K562 (cell line): Measurements from ENCODE around the gene CACNA1A.
"Not testable (repeated sequence)": the region's sequence is repeated elsewhere in the genome, so short reads cannot be mapped to it uniquely, and the experiment has no call there.

Experiments used
- CEBPB ChIP-seq: fragments of 450-650 bp; IDR thresholded peaks from 2 replicates; pipeline ENCODE4 v1.6.1; 2016; ENCODE audit warnings: missing genetic modification characterization, missing compliant biosample characterization
- FOXA3 ChIP-seq, 2 experiments: fragments of 450-650 bp in 1 of 2; sonication (generic) in 1 of 2; formaldehyde crosslinking; IDR thresholded peaks in 1 of 2; conservative IDR thresholded peaks in 1 of 2; 2 replicates each; pipeline versions ENCODE4 v1.4.0 to v1.8.0; 2020 to 2022; ENCODE audit warnings: mild to moderate bottlenecking in 2 of 2, missing genetic modification reagents in 1 of 2
- FOXK2 ChIP-seq, 2 experiments: fragments of 450-650 bp; IDR thresholded peaks in 1 of 2; conservative IDR thresholded peaks in 1 of 2; 2 replicates each; pipeline ENCODE4 v1.6.1; 2016; ENCODE audit warnings: low read depth in 2 of 2, mild to moderate bottlenecking in 1 of 2
- MXI1 ChIP-seq: IDR thresholded peaks from 2 replicates; pipeline ENCODE4 v1.6.1; 2011; ENCODE audit warnings: low read depth, mild to moderate bottlenecking, improper control_type of control experiment, low read length
- PHF20 ChIP-seq: fragments of 450-650 bp; IDR thresholded peaks from 2 replicates; pipeline ENCODE4 v1.6.1; 2018; ENCODE audit not compliant: partially characterized antibody
- POLR2AphosphoS5 ChIP-seq: IDR thresholded peaks from 2 replicates; pipeline ENCODE4 v1.6.1; 2011; ENCODE audit warnings: mild to moderate bottlenecking, low read depth, low read length, moderate library complexity; ENCODE audit not compliant: control insufficient read depth, insufficient read depth
- RB1 ChIP-seq: fragments of 450-650 bp; IDR thresholded peaks from 2 replicates; pipeline ENCODE4 v1.6.1; 2017; ENCODE audit warnings: low read depth, mild to moderate bottlenecking
- ZNF23 ChIP-seq: fragments of 250-450 bp; sonication (Bioruptor Pico); IDR thresholded peaks from 2 replicates; pipeline ENCODE4 v1.4.0; 2020; ENCODE audit warnings: mild to moderate bottlenecking
- ZNF263 ChIP-seq: sonication (generic); formaldehyde crosslinking; IDR thresholded peaks from 2 replicates; pipeline ENCODE4 v1.8.0; 2022; ENCODE audit warnings: mild to moderate bottlenecking, missing genetic modification reagents, borderline replicate concordance
- ZNF561 ChIP-seq: fragments of 450-650 bp; formaldehyde crosslinking; conservative IDR thresholded peaks from 2 replicates; pipeline ENCODE4 v1.4.0; 2020; ENCODE audit warnings: mild to moderate bottlenecking, moderate library complexity
- TF ChIP-seq, protein P1 (sequence below), 3 experiments: IDR thresholded peaks in 2 of 3; conservative IDR thresholded peaks in 1 of 3; 2 replicates each; pipeline ENCODE4 v1.5.1; 2011 to 2012; ENCODE audit warnings: low read length in 3 of 3, mild to moderate bottlenecking in 3 of 3, control low read depth in 2 of 3, improper control_type of control experiment in 1 of 3, inconsistent platforms in 1 of 3, low read depth in 1 of 3, mixed read lengths in 1 of 3, moderate library complexity in 1 of 3; ENCODE audit not compliant: insufficient read depth in 2 of 3

DNA sequence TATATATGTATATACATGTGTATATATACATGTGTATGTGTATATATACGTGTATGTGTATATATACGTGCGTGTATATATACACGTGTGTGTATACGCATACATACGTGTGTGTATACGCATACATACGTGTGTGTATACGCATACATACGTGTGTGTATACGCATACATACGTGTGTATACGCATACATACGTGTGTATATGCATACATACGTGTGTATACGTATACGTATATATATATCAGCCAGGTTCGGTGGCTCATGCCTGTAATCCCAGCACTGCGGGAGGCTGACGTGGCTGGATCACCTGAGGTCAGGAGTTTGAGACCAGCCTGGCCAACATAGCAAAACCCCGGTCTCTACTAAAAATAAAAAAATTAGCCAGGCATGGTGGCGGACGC, 321.4 kb downstream of the CACNA1A start:
- TF ChIP-seq FOXA3 (CRISPR knock-in tag; conservative IDR thresholded peaks at IDR 0.05 in 1 of 2, IDR thresholded peaks at IDR 0.05 in 1 of 2); CEBPB (tag); FOXK2 (conservative IDR thresholded peaks at IDR 0.05 in 1 of 2, IDR thresholded peaks at IDR 0.05 in 1 of 2; ENCODE audit: low read depth in 2 of 2); POLR2AphosphoS5; RB1; ZNF263; ZNF23; MXI1; ZNF561 (CRISPR knock-in tag); PHF20: not testable (repeated sequence)
- TF ChIP-seq, protein P1, sequence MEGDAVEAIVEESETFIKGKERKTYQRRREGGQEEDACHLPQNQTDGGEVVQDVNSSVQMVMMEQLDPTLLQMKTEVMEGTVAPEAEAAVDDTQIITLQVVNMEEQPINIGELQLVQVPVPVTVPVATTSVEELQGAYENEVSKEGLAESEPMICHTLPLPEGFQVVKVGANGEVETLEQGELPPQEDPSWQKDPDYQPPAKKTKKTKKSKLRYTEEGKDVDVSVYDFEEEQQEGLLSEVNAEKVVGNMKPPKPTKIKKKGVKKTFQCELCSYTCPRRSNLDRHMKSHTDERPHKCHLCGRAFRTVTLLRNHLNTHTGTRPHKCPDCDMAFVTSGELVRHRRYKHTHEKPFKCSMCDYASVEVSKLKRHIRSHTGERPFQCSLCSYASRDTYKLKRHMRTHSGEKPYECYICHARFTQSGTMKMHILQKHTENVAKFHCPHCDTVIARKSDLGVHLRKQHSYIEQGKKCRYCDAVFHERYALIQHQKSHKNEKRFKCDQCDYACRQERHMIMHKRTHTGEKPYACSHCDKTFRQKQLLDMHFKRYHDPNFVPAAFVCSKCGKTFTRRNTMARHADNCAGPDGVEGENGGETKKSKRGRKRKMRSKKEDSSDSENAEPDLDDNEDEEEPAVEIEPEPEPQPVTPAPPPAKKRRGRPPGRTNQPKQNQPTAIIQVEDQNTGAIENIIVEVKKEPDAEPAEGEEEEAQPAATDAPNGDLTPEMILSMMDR (IDR thresholded peaks at IDR 0.05 in 2 of 3, conservative IDR thresholded peaks at IDR 0.05 in 1 of 3; ENCODE audit: insufficient read depth in 2 of 3, low read depth in 1 of 3, low read length in 3 of 3), result not testable (repeated sequence)
